CD14-positive monocyte (primary cell): Measurements from ENCODE around the gene OR1S2. TPM values are rescaled to one million over a fixed set of nuclear protein-coding genes. Genes with fewer than 3 reads are reported as not detected.

Experiments used
- DNase-seq, 3 donors: peaks; one replicate each; pipeline ENCODE4 v3.0.0-alpha.2; 2011 to 2022
- H2AFZ ChIP-seq: 2 replicates; pipeline ENCODE4 v1.6.0; 2012; ENCODE audit warnings: mild to moderate bottlenecking, low read depth, low read length, inconsistent platforms; ENCODE audit not compliant: insufficient read depth, poor library complexity, severe bottlenecking
- H3K27ac ChIP-seq, 2 donors: 1 replicate in 1 of 2; 2 replicates in 1 of 2; pipeline ENCODE4 v1.5.1; 2012 to 2013; ENCODE audit warnings: low read length in 2 of 2, control low read depth in 1 of 2, inconsistent platforms in 1 of 2, low read depth in 1 of 2, mild to moderate bottlenecking in 1 of 2
- H3K27me3 ChIP-seq, 2 donors: one replicate each; pipeline versions ENCODE4 v1.6.0 to v1.6.1; 2011 to 2013; ENCODE audit warnings: low read length in 2 of 2; ENCODE audit not compliant: control insufficient read depth in 2 of 2, insufficient read depth in 2 of 2
- H3K36me3 ChIP-seq, 2 donors: replicated peaks in 1 of 2; 1 replicate in 1 of 2; 2 replicates in 1 of 2; pipeline versions ENCODE4 v1.5.1 to v1.6.1; 2012 to 2013; ENCODE audit warnings: low read length in 2 of 2, control low read depth in 1 of 2, inconsistent platforms in 1 of 2, mild to moderate bottlenecking in 1 of 2; ENCODE audit not compliant: insufficient read depth in 2 of 2, control insufficient read depth in 1 of 2
- H3K4me1 ChIP-seq, 2 donors: 1 replicate in 1 of 2; 2 replicates in 1 of 2; pipeline versions ENCODE4 v1.5.1 to v1.6.1; 2012 to 2013; ENCODE audit warnings: low read length in 2 of 2, control low read depth in 1 of 2, inconsistent platforms in 1 of 2, mild to moderate bottlenecking in 1 of 2, moderate library complexity in 1 of 2; ENCODE audit not compliant: insufficient read depth in 2 of 2, control insufficient read depth in 1 of 2
- H3K4me2 ChIP-seq: replicated peaks from 2 replicates; pipeline ENCODE3; 2012; ENCODE audit warnings: low read length, moderate library complexity, mild to moderate bottlenecking; ENCODE audit not compliant: poor library complexity, severe bottlenecking; ENCODE audit errors: extremely low read depth
- H3K4me3 ChIP-seq, 3 experiments: fragments of 200-600 bp in 1 of 3; sonication (generic) in 1 of 3; replicated peaks in 1 of 3; 1 replicate in 2 of 3; 2 replicates in 1 of 3; pipeline ENCODE4 v1.5.1; 2011 to 2013; ENCODE audit warnings: low read length in 3 of 3, mild to moderate bottlenecking in 3 of 3, control low read depth in 2 of 3, low read depth in 2 of 3, inconsistent platforms in 1 of 3, moderate library complexity in 1 of 3
- H3K79me2 ChIP-seq: 2 replicates; pipeline ENCODE4 v1.6.0; 2012; ENCODE audit warnings: mild to moderate bottlenecking, control low read depth, inconsistent platforms, low read length, moderate library complexity; ENCODE audit not compliant: insufficient read depth
- H3K9ac ChIP-seq: 2 replicates; pipeline ENCODE4 v1.6.0; 2017; ENCODE audit warnings: low read length, mild to moderate bottlenecking; ENCODE audit not compliant: insufficient read depth, poor library complexity, severe bottlenecking
- H3K9me3 ChIP-seq, 2 donors: replicated peaks in 1 of 2; 1 replicate in 1 of 2; 2 replicates in 1 of 2; pipeline versions ENCODE4 v1.5.1 to v1.6.1; 2012 to 2013; ENCODE audit warnings: low read length in 2 of 2, control low read depth in 1 of 2; ENCODE audit not compliant: control insufficient read depth in 1 of 2, insufficient read depth in 1 of 2
- H4K20me1 ChIP-seq: 2 replicates; pipeline ENCODE4 v1.6.0; 2012; ENCODE audit warnings: mild to moderate bottlenecking, low read length, control low read depth, moderate library complexity; ENCODE audit not compliant: insufficient read depth
- H3K27ac Mint-ChIP-seq, 7 donors: one replicate each; pipeline ENCODE4 v1.8.0; 2020; ENCODE audit warnings: mild to moderate bottlenecking in 7 of 7, mixed read lengths in 7 of 7, moderate library complexity in 6 of 7, inconsistent platforms in 2 of 7
- H3K27me3 Mint-ChIP-seq, 3 donors: one replicate each; pipeline ENCODE4 v1.8.0; 2021 to 2022; ENCODE audit warnings: low read depth in 3 of 3, mild to moderate bottlenecking in 3 of 3, mixed read lengths in 3 of 3, moderate library complexity in 3 of 3, inconsistent platforms in 1 of 3
- H3K36me3 Mint-ChIP-seq, 2 donors: one replicate each; pipeline ENCODE4 v1.8.0; 2020; ENCODE audit warnings: mixed read lengths in 2 of 2, inconsistent platforms in 1 of 2, mild to moderate bottlenecking in 1 of 2
- H3K4me1 Mint-ChIP-seq: one replicate; pipeline ENCODE4 v1.8.0; 2020; ENCODE audit warnings: mild to moderate bottlenecking, mixed read lengths
- H3K4me3 Mint-ChIP-seq, 2 donors: one replicate each; pipeline ENCODE4 v1.8.0; 2020; ENCODE audit warnings: mild to moderate bottlenecking in 2 of 2, mixed read lengths in 2 of 2, moderate library complexity in 1 of 2
- H3K9me3 Mint-ChIP-seq, 7 donors: one replicate each; pipeline ENCODE4 v1.8.0; 2020 to 2022; ENCODE audit warnings: mixed read lengths in 7 of 7, mild to moderate bottlenecking in 6 of 7, moderate library complexity in 6 of 7, inconsistent platforms in 2 of 7
- WGBS: methylation state at CpG from one replicate; pipeline ENCODE4 v1.1.5; 2013; ENCODE audit warnings: missing lambda C conversion rate; ENCODE audit not compliant: insufficient coverage; 5-methylcytosine and 5-hydroxymethylcytosine counted together
- intact Hi-C, 2 donors: fragments of 100-400 bp; cut with micrococcal nuclease; formaldehyde crosslinking; loops; one replicate each; pipeline versions ENCODE4 v1.15.0 to v1.15.1; 2023
- polyA plus RNA-seq, 3 donors: library from polyadenylated mRNA; depleted of rRNA in 1 of 3; unstranded in 2 of 3; stranded (reverse) in 1 of 3; fragments of 300-500 nt in 2 of 3; fragments of >200 nt in 1 of 3; fragmentation: Illumina TruSeq in 2 of 3; gene quantifications; 1 replicate in 2 of 3; 2 replicates in 1 of 3; pipeline ENCODE4 v1.2.3, GENCODE V29; 2012 to 2021
- TF ChIP-seq, protein P1 (sequence below): fragments of 200-600 bp; IDR thresholded peaks from one replicate; pipeline ENCODE4 v1.8.0; 2022; ENCODE audit warnings: antibody characterized with exemption, mild to moderate bottlenecking

OR1S2 gene
- polyA plus RNA-seq, 3 donors = not detected

DNA sequence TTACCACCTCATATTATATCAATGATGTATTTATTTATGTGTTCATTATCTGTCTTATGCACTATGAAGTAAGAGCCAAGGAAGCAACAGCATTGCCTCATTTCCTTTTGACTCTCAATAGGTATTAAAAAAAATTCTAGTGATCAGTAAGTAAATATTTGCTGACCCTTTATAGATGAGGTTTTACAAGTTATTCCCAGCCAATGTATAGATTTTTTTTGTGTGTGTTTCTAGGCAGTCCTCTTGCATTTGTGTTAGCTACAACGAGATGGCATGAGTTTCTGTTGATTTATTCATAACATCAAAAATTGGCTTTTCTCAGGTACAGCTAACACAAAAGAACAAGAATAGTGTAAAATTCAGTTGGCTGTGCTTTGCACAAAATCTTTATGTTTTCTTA, 4.7 kb downstream of the OR1S2 start:
- no peaks in the 10 kb centered on the region for H4K20me1 ChIP-seq
- peaks cover 0 to 6% of the 10 kb centered on the region in 2 donors for H3K9me3 ChIP-seq
- H3K36me3 Mint-ChIP-seq = no peaks in the 10 kb centered on the region
- no CpG with 5 or more reads among the region's 1 CpG for WGBS
- H3K4me3 Mint-ChIP-seq = no peak overlapping the region
- no peaks in the 10 kb centered on the region for H3K36me3 ChIP-seq
- no peaks in the 10 kb centered on the region for H3K27me3 Mint-ChIP-seq
- no peak overlapping the region for H3K4me2 ChIP-seq
- no peaks in the 10 kb centered on the region for H3K79me2 ChIP-seq
- H3K27ac Mint-ChIP-seq = no peak overlapping the region
- no peaks in the 10 kb centered on the region for H3K4me1 Mint-ChIP-seq
- no peak overlapping the region for H3K9ac ChIP-seq
- H3K27ac ChIP-seq = no peak overlapping the region
- TF ChIP-seq, protein P1, sequence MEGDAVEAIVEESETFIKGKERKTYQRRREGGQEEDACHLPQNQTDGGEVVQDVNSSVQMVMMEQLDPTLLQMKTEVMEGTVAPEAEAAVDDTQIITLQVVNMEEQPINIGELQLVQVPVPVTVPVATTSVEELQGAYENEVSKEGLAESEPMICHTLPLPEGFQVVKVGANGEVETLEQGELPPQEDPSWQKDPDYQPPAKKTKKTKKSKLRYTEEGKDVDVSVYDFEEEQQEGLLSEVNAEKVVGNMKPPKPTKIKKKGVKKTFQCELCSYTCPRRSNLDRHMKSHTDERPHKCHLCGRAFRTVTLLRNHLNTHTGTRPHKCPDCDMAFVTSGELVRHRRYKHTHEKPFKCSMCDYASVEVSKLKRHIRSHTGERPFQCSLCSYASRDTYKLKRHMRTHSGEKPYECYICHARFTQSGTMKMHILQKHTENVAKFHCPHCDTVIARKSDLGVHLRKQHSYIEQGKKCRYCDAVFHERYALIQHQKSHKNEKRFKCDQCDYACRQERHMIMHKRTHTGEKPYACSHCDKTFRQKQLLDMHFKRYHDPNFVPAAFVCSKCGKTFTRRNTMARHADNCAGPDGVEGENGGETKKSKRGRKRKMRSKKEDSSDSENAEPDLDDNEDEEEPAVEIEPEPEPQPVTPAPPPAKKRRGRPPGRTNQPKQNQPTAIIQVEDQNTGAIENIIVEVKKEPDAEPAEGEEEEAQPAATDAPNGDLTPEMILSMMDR = no peak
- no peak overlapping the region for H2AFZ ChIP-seq
- H3K27me3 ChIP-seq = no peaks in the 10 kb centered on the region
- no peak for DNase-seq
- no peaks in the 10 kb centered on the region for H3K4me1 ChIP-seq
- H3K4me3 ChIP-seq = no peak overlapping the region
- intact Hi-C loops = no loop called here
- peaks cover 3 to 15% (median 9%) of the 10 kb centered on the region in 7 donors for H3K9me3 Mint-ChIP-seq

GRCh38 chr11:58195939-58196338, 8.0 kb downstream of the OR1S2 start:
- H3K27me3 ChIP-seq = no peaks in the 10 kb centered on the region
- no CpG with 5 or more reads among the region's 2 CpGs for WGBS
- H2AFZ ChIP-seq = no peak overlapping the region
- H3K9me3 Mint-ChIP-seq = peaks cover 3 to 15% (median 7%) of the 10 kb centered on the region in 7 donors
- no peaks in the 10 kb centered on the region for H3K79me2 ChIP-seq
- TF ChIP-seq, protein P1 = no peak
- no peaks in the 10 kb centered on the region for H3K4me1 Mint-ChIP-seq
- no peaks in the 10 kb centered on the region for H4K20me1 ChIP-seq
- peaks cover 0 to 2% (median 0%) of the 10 kb centered on the region in 3 donors for H3K27me3 Mint-ChIP-seq
- H3K36me3 ChIP-seq = no peaks in the 10 kb centered on the region
- no peak overlapping the region for H3K27ac ChIP-seq
- no peaks in the 10 kb centered on the region for H3K36me3 Mint-ChIP-seq
- DNase-seq = no peak
- H3K9me3 ChIP-seq = peaks cover 0 to 6% of the 10 kb centered on the region in 2 donors
- H3K4me3 ChIP-seq = no peak overlapping the region
- intact Hi-C loops = no loop called here
- H3K9ac ChIP-seq = no peak overlapping the region
- no peak overlapping the region for H3K4me2 ChIP-seq
- no peak overlapping the region for H3K27ac Mint-ChIP-seq
- H3K4me1 ChIP-seq = no peaks in the 10 kb centered on the region
- H3K4me3 Mint-ChIP-seq = no peak overlapping the region
